Right cardiac atrium (tissue), 5 donors: Measurements from ENCODE around the gene TBC1D17. TPM values are rescaled to one million over a fixed set of nuclear protein-coding genes. Genes with fewer than 3 reads are reported as not detected.

Source experiments
- ATAC-seq, 2 donors: fragments of 200-7000 bp; cut with Tn5 transposase; one replicate each; pipeline versions ENCODE4 v1.8.0 to v1.9.1; 2020; ENCODE audit warnings: moderate library complexity in 2 of 2, mild to moderate bottlenecking in 1 of 2
- DNase-seq, 3 donors: peaks; one replicate each; pipeline ENCODE4 v3.0.0-alpha.2; 2020
- H3K27ac ChIP-seq: one replicate; pipeline ENCODE4 v1.5.1; 2013; ENCODE audit warnings: mild to moderate bottlenecking, low read length, control low read depth, moderate library complexity
- H3K27me3 ChIP-seq: one replicate; pipeline ENCODE4 v1.6.1; 2013; ENCODE audit not compliant: control insufficient read depth, insufficient read depth
- H3K4me1 ChIP-seq: one replicate; pipeline ENCODE4 v1.6.1; 2013; ENCODE audit warnings: low read length; ENCODE audit not compliant: control insufficient read depth, insufficient read depth
- H3K4me3 ChIP-seq: one replicate; pipeline ENCODE4 v1.5.1; 2013; ENCODE audit warnings: low read length, control low read depth
- H3K9me3 ChIP-seq: one replicate; pipeline ENCODE4 v1.6.1; 2013; ENCODE audit warnings: low read length; ENCODE audit not compliant: control insufficient read depth
- WGBS: extraction: QIAGEN DNeasy Blood & Tissue Kit; methylation state at CpG from one replicate; pipeline ENCODE4 v1.1.7; 2013; 5-methylcytosine and 5-hydroxymethylcytosine counted together
- intact Hi-C, 4 donors: fragments of 100-400 bp; cut with DNase I; formaldehyde crosslinking; loops; one replicate each; pipeline versions ENCODE4 v1.11.0 to v1.14.0; 2022 to 2023
- polyA plus RNA-seq: library from polyadenylated mRNA; stranded (reverse); fragments of 200-250 nt; gene quantifications from one replicate; pipeline ENCODE4 v1.2.3, GENCODE V29; 2013
- total RNA-seq, 4 donors: library from RNA; stranded (reverse); fragmentation: NEBNext Ultra II Directional; extraction: Animal tissue kit (Norgen Biotek cat#: 25700); gene quantifications; one replicate each; pipeline ENCODE4 v1.2.1, GENCODE V29; 2021
- donor health status: healthy with polysubstance abuse.
- donor health status: DM: no; HTN: yes; CAD: no.
- donor health status: DM: no; HTN: no; CAD: no.
- donor health status: DM: no; HTN: yes; CAD: no; lungs with severe emphysema.
- donor health status: DM: yes; HTN: yes; CAD: no.

The TBC1D17 gene
- total and polyA plus RNA-seq, 5 donors, result 35.6 to 45.7 (median 39.5) TPM

GRCh38 chr19:49887037-49887664, 9.6 kb downstream of the TBC1D17 start:
- DNase-seq (peak in 2 of 3 donors; percentile 38 to 70), ATAC-seq (no peak)
- 66% methylated on average over 23 of the region's 23 CpGs for whole genome bisulfite sequencing

GRCh38 chr19:49887665-49888509, 10.4 kb downstream of the TBC1D17 start:
- WGBS, result 87% methylated on average over 54 of the region's 54 CpGs
- intact Hi-C loops, result no loop called here
- Histone ChIP-seq H3K27ac (no peak overlapping the region), H3K4me3 (no peak overlapping the region), H3K27me3 (no peaks in the 10 kb centered on the region), H3K4me1 (no peaks in the 10 kb centered on the region), H3K9me3 (no peaks in the 10 kb centered on the region)
- peak in 2 of 3 donors; percentile 40 to 62 for DNase-seq
- no peak for ATAC-seq

More at GRCh38 chr19:49887037-49887664, 9.6 kb downstream of the TBC1D17 start:
- intact Hi-C loops, result no loop called here
- Histone ChIP-seq H3K4me3 (no peak overlapping the region), H3K4me1 (no peaks in the 10 kb centered on the region), H3K9me3 (no peaks in the 10 kb centered on the region), H3K27ac (no peak overlapping the region), H3K27me3 (no peaks in the 10 kb centered on the region)

DNA sequence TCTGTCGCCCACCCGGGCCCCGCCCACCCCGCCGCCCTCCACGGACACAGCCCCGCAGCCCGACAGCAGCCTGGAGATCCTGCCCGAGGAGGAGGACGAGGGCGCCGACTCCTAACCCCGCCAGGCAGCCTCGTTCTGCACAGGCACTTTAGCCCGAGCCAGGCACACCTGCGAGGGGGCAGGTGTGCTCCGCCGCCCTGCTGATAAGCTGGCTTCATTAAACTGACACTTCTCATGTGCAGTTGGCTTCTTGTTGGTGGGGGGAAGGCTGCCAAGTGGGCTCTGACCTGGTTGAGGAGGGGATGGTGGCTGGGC, 11.0 kb downstream of the TBC1D17 start:
- intact Hi-C loops, result no loop called here
- Histone ChIP-seq H3K27me3 (no peaks in the 10 kb centered on the region), H3K27ac (no peak overlapping the region), H3K9me3 (no peaks in the 10 kb centered on the region), H3K4me1 (no peaks in the 10 kb centered on the region), H3K4me3 (no peak overlapping the region)
- DNase-seq, result peak in 2 of 3 donors; percentile 49 to 56
- ATAC-seq, result no peak
- WGBS, result 90% methylated on average over 18 of the region's 18 CpGs

GRCh38 chr19:49889038-49889686, 11.7 kb downstream of the TBC1D17 start:
- H3K27me3 ChIP-seq, result no peaks in the 10 kb centered on the region
- WGBS, result 89% methylated on average over 23 of the region's 23 CpGs
- peak in 2 of 3 donors; percentile 61 to 68 for DNase-seq
- intact Hi-C loops, result no loop called here
- no peaks in the 10 kb centered on the region for H3K4me1 ChIP-seq
- H3K9me3 ChIP-seq, result no peaks in the 10 kb centered on the region
- H3K4me3 ChIP-seq, result no peak overlapping the region
- no peak overlapping the region for H3K27ac ChIP-seq
- no peak for ATAC-seq

- no peak overlapping the region for H3K27ac ChIP-seq
- H3K27me3 ChIP-seq, result no peaks in the 10 kb centered on the region
- H3K4me3 ChIP-seq, result no peak overlapping the region
- intact Hi-C loops, result no loop called here
- WGBS, result 22% methylated on average over 71 of the region's 71 CpGs
- DNase-seq, result peak; percentile 83 to 91 (median 91)
- ATAC-seq, result peak; percentile 55 to 71
- no peaks in the 10 kb centered on the region for H3K9me3 ChIP-seq
- no peaks in the 10 kb centered on the region for H3K4me1 ChIP-seq
Measured at GRCh38 chr19:49889687-49890348, 12.3 kb downstream of the TBC1D17 start.

DNA sequence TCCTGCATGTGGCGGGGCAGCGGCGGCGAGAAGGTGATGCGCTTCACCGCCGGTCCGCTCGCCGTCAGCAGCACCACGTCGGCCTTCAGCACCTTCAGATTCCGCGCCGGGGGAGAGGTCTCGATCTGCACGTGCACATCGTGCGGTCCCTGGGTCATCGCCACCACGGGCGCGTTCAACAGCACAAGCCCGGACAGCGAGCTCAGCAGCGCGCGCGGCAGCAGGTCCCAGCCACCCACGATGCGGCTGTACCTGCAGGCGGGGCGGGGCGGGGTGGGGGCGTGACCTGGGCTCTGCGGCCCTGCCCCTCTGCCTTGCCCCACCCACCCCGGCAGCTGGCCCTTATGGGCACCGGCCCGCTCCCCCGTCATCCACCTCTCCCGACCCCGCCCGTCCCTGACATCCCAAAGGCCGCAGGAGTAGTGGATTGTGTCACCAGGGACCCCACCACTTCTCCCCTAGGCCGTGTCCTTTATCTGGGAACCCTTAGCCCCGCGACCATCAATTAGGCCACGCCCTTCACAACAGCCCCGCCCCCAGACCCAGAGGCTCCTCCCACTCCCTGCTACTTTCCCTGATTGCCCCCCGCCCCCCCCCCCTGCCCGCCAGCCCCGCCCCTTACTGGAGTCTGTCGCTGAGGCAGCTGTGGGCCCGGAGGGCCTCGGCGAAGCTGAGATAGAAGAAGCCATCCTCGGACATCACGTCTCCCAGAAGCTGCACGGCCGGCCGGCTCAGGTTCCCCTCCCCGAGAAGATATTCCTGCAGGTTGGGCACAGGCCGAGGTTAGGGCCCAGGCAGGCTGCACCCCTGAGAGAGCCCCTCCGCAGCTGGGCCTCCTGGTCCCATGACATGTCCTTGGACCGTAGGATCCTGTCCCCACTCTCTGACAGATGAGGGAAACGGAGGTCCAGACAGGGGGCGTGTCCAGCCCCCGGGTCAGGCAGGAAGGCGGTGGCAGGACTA, 13.1 kb downstream of the TBC1D17 start:
- 10% methylated on average over 69 of the region's 69 CpGs for WGBS
- peak in 2 of 3 donors; percentile 68 to 75 for DNase-seq
- Histone ChIP-seq H3K4me3 (no peak overlapping the region), H3K4me1 (no peaks in the 10 kb centered on the region), H3K9me3 (no peaks in the 10 kb centered on the region), H3K27ac (no peak overlapping the region), H3K27me3 (no peaks in the 10 kb centered on the region)
- intact Hi-C loops, result no loop called here
- ATAC-seq, result peak; percentile 34

GRCh38 chr19:49891393-49891792, 13.9 kb downstream of the TBC1D17 start:
- Histone ChIP-seq H3K27ac (no peak overlapping the region), H3K9me3 (no peaks in the 10 kb centered on the region), H3K4me3 (no peak overlapping the region), H3K4me1 (no peaks in the 10 kb centered on the region), H3K27me3 (no peaks in the 10 kb centered on the region)
- intact Hi-C loops, result no loop called here
- DNase-seq (peak in 1 of 3 donors; percentile 38), ATAC-seq (no peak)
- 82% methylated on average over 17 of the region's 17 CpGs for WGBS

- ATAC-seq (no peak), DNase-seq (no peak)
- 90% methylated on average over 1 of the region's 1 CpG for WGBS
- Histone ChIP-seq H3K4me1 (no peaks in the 10 kb centered on the region), H3K27me3 (no peaks in the 10 kb centered on the region), H3K4me3 (no peak overlapping the region), H3K27ac (no peak overlapping the region), H3K9me3 (no peaks in the 10 kb centered on the region)
- intact Hi-C loops, result no loop called here
Measured at GRCh38 chr19:49892716-49893115, 15.2 kb downstream of the TBC1D17 start.

GRCh38 chr19:49894011-49894664, 16.6 kb downstream of the TBC1D17 start:
- Histone ChIP-seq H3K27ac (no peak overlapping the region), H3K27me3 (no peaks in the 10 kb centered on the region), H3K9me3 (no peaks in the 10 kb centered on the region), H3K4me3 (no peak overlapping the region), H3K4me1 (no peaks in the 10 kb centered on the region)
- ATAC-seq, result no peak
- peak in 2 of 3 donors; percentile 34 to 58 for DNase-seq
- WGBS, result 92% methylated on average over 18 of the region's 18 CpGs
- intact Hi-C loops, result no loop called here
